Progenitor cell of endocrine pancreas (in vitro differentiated cells): ENCODE data around the gene WNK2. TPM values are rescaled to one million over a fixed set of nuclear protein-coding genes. Genes with fewer than 3 reads are reported as not detected.

ENCODE experiments used
- DNase-seq: peaks from one replicate; pipeline ENCODE4 v3.0.0; 2021; ENCODE audit warnings: low spot score; ENCODE audit not compliant: unreplicated experiment
- H3K27ac Mint-ChIP-seq: 2 replicates; pipeline ENCODE4 v1.8.0; 2021; ENCODE audit warnings: mild to moderate bottlenecking, moderate library complexity, mixed read lengths
- H3K27me3 Mint-ChIP-seq: 2 replicates; pipeline ENCODE4 v1.8.0; 2021; ENCODE audit warnings: mixed read lengths
- H3K36me3 Mint-ChIP-seq: 2 replicates; pipeline ENCODE4 v1.8.0; 2022; ENCODE audit warnings: mixed read lengths; ENCODE audit not compliant: insufficient read depth
- H3K4me1 Mint-ChIP-seq: 2 replicates; pipeline ENCODE4 v1.8.0; 2021; ENCODE audit warnings: low read depth, mixed read lengths
- H3K4me3 Mint-ChIP-seq: 2 replicates; pipeline ENCODE4 v1.8.0; 2021; ENCODE audit warnings: low read depth, mild to moderate bottlenecking, moderate library complexity, mixed read lengths
- H3K9me3 Mint-ChIP-seq: 2 replicates; pipeline ENCODE4 v1.8.0; 2021; ENCODE audit warnings: low read depth, mixed read lengths
- total RNA-seq: library from RNA; stranded (reverse); gene quantifications from 2 replicates; pipeline ENCODE4 v1.2.1, GENCODE V29; 2021
- TF ChIP-seq, protein P1 (sequence below): fragments of 200-600 bp; sonication (generic); IDR thresholded peaks from one replicate; pipeline ENCODE4 v1.5.0; 2021; ENCODE audit warnings: antibody characterized with exemption, mild to moderate bottlenecking; ENCODE audit not compliant: unreplicated experiment

The WNK2 gene
- total RNA-seq, 1 donor from 2014 or later = 345 TPM

DNA sequence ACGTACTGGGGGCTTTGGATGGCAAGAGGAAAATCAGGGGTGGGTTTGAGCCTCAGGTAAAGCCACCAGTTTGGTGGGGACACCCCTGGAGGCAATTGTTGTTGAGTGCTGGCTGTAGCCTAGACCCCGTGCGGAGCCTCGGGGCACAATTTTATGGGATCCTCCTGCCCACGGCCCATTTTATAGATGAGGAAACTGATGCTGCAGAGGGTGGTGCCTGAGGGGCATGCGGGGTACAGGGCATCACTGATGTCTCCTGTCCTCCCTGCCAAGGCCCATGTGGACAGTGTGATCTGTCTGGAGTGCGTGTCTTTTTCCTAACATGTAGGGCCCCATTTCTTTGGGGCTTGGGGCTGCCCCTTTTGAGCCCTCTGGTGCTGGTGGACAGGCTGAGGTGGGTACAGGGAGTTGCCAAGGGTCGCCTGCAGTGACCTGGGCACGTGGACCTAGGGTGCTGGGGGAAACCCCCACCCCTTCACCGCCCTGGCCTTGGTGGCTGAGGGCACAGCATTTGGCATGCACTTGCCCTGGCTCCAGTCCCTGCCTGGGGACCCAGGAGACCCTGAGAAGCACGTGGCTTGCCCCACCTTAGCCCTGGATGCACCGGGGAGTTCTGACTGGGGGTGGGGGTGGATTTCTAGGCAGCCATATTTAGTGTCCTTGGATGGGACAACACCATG lies 22.1 kb downstream of the WNK2 start:
- no peak for DNase-seq
- no peaks in the 10 kb centered on the region for H3K27me3 Mint-ChIP-seq
- H3K4me3 Mint-ChIP-seq = no peak overlapping the region
- H3K4me1 Mint-ChIP-seq = peaks cover 72% of the 10 kb centered on the region
- H3K9me3 Mint-ChIP-seq = no peaks in the 10 kb centered on the region
- TF ChIP-seq, protein P1, sequence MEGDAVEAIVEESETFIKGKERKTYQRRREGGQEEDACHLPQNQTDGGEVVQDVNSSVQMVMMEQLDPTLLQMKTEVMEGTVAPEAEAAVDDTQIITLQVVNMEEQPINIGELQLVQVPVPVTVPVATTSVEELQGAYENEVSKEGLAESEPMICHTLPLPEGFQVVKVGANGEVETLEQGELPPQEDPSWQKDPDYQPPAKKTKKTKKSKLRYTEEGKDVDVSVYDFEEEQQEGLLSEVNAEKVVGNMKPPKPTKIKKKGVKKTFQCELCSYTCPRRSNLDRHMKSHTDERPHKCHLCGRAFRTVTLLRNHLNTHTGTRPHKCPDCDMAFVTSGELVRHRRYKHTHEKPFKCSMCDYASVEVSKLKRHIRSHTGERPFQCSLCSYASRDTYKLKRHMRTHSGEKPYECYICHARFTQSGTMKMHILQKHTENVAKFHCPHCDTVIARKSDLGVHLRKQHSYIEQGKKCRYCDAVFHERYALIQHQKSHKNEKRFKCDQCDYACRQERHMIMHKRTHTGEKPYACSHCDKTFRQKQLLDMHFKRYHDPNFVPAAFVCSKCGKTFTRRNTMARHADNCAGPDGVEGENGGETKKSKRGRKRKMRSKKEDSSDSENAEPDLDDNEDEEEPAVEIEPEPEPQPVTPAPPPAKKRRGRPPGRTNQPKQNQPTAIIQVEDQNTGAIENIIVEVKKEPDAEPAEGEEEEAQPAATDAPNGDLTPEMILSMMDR = no peak
- peaks cover 1% of the 10 kb centered on the region for H3K36me3 Mint-ChIP-seq
- peak overlapping the region; percentile 45 for H3K27ac Mint-ChIP-seq

DNA sequence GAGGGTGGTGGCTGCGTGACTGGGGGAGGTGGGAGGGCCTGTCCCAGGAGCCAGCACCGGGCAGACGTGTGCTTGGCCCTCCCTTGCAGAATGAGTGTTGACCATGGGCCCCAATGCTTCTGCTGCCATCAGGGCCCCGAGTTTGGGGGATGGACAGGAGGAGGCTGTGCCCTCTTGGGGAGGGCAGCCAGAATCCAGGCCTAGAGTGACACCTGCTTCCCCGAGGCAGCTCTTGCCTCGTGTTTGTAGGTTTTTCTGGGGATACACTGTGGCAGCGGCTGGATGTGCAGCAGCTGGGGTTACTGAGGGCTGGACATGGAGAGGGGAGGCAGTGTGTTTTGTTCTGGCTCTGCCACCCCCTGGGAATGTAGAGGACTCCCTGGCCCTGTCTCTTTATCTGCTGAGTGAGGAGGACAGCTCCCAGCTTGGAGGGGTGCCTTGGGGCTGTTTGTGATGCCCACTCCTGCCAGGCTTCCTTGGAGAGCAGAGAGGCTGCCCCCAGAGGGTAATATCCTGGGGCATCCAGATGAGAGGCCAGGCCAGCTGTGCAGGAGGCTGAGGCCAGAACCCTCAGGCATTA lies 22.7 kb downstream of the WNK2 start:
- Mint-ChIP-seq H3K36me3 (peaks cover 1% of the 10 kb centered on the region), H3K27ac (no peak overlapping the region), H3K27me3 (no peaks in the 10 kb centered on the region), H3K4me3 (no peak overlapping the region), H3K9me3 (no peaks in the 10 kb centered on the region), H3K4me1 (peaks cover 66% of the 10 kb centered on the region)
- TF ChIP-seq, protein P1 = no peak
- no peak for DNase-seq

DNA sequence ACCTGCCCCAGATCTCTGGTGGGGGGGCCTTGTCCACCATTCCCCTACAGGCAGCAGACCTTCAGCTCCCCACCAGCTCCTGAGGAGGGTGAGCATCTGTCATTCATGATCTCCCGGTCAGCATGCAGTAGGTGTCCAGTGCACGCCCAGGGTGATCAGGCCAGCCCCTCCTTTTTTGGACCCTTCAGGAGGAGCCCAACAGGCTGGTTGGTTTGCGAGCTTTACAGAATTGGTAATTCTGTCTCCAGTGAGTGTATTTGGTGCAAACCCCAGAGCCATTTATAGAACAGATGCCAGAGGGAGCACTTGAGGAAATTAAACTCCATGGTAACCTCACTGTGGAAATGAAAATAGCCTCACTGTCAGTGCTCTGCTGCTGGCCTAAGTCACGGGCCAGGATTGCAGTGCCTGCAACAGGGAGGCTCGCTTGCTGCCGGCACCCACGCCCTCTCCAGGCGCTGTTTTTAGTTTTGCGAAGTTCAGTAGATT lies 23.4 kb downstream of the WNK2 start:
- TF ChIP-seq, protein P1 = no peak
- peaks cover 59% of the 10 kb centered on the region for H3K4me1 Mint-ChIP-seq
- peak overlapping the region; percentile 13 for H3K27ac Mint-ChIP-seq
- H3K27me3 Mint-ChIP-seq = no peaks in the 10 kb centered on the region
- H3K9me3 Mint-ChIP-seq = no peaks in the 10 kb centered on the region
- H3K4me3 Mint-ChIP-seq = no peak overlapping the region
- H3K36me3 Mint-ChIP-seq = peaks cover 1% of the 10 kb centered on the region
- DNase-seq = no peak

DNA sequence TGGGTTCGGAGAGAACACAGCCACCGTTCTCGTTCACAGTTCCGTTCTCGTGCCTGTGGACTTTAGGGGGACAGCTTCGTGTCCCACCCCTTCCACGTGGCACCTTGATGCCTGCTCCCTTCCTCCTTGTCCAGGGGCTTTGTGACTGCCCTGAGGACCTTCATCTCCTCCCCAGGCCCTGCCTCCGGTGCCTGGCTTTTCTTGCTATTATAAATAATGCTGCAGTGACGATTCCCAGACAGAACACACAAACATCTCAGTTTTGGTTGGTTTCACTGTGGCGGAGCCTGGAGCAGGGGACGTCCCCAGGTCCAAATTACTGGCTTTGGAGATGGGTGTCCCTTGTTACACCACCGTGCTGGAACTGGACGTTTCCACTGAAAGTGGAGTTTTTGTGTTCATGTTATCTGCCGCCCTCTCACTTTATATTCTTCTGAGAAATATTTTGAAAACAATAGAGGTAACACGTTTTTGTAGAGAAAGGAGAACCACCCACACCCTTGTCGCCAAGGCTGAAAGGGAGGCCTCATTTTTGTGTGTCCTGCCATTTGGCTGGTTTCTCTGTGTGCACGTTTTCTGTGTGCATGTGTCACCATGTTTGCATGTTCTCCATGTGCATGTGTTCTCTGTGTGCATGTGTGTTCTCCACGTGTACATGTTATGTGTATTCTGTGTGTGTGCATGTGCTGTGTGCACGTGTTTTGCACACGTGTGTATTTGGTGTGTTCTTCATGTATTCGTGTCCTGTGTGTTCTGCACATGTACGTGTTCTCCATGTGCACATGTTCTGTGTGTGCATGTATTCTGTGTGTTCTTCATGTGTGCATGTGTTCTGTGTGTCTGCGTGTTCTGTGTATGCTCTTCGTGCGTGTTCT lies 24.2 kb downstream of the WNK2 start:
- H3K4me3 Mint-ChIP-seq = no peak overlapping the region
- H3K27me3 Mint-ChIP-seq = no peaks in the 10 kb centered on the region
- H3K36me3 Mint-ChIP-seq = peaks cover 5% of the 10 kb centered on the region
- peaks cover 55% of the 10 kb centered on the region for H3K4me1 Mint-ChIP-seq
- TF ChIP-seq, protein P1 = no peak
- DNase-seq = no peak
- peak overlapping the region; percentile 42 for H3K27ac Mint-ChIP-seq
- H3K9me3 Mint-ChIP-seq = no peaks in the 10 kb centered on the region

DNA sequence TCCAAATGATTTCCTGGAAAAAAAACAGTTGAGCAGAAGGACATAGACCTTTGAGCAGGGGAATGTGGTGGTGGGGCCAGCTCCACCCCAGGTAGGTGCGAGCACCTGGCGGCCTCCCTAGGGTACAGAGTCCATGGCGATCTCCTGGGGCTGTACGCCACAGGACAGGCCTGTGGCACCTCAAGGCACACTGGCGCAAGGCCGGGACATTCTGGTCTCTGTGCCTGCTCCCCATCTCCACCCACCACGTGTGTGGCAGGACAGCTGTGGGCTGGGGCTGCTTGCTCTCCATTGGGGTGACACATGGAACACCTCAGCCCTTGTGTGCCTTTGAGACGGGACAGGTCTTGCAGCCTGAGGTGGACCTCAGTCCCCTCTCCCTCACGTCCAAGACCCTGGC lies 25.2 kb downstream of the WNK2 start:
- TF ChIP-seq, protein P1 = no peak
- Mint-ChIP-seq H3K36me3 (peaks cover 5% of the 10 kb centered on the region), H3K9me3 (no peaks in the 10 kb centered on the region), H3K4me1 (peaks cover 45% of the 10 kb centered on the region), H3K27me3 (no peaks in the 10 kb centered on the region), H3K27ac (peak overlapping the region; percentile 53), H3K4me3 (no peak overlapping the region)
- DNase-seq = no peak
